Measurements from ENCODE around the gene CMTM7. TPM values are rescaled to one million over a fixed set of nuclear protein-coding genes. Genes with fewer than 3 reads are reported as not detected.

CMTM7 gene
- total RNA-seq, 1 donor from 2014 or later: 11.0 TPM

DNA sequence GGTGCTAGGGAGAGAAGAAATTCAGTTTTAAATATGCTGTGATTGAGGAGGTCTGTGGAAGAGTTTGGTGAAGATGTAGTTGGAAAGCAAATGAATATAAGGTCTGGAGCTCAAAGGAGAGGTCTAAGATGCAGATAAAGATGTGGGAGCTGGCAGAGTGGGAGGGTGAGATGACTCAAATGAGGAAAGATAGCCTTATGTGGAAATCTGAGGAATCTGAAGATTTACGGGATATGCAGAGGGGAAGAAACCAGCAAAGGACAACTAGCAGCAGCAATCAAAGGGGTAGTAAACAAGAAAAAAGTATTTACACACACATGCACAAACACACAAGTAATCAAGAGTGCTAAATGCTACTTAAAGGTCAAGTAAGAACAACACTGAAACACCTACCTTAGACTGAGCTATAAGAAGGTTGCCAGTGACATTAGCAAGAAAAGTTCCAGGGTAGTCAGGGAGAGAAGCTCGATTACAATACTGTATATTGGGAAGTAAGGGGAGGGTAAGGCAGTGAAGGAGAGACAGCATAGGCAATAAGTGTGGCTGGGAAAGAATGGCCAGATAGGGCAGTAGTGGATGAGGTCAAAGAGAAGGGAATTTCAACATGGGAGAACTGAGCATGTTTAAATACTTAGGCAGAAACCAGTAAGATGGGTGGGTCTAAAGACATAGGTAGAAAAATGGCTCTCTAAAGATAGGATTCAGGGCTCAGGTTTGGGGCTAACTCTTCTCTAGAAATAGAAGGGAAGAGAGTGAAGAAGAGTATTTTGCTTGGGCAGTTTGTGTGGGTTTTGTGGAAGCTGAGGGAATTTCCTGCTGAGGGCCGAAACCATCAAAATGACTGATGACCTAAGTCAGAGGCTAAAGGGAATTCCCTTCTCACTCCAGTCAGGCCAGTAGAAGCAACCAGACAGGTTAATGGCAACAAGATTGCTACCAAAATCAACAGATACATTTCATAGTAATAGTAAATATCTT, 102.1 kb downstream of the CMTM7 start:
- Histone ChIP-seq H3K27ac (no peak overlapping the region), H3K4me3 (no peak overlapping the region), H3K9me3 (no peaks in the 10 kb centered on the region), H3K36me3 (peaks cover 0 to 4% of the 10 kb centered on the region in 2 donors), H3K4me1 (peaks cover 46% of the 10 kb centered on the region), H3K27me3 (no peaks in the 10 kb centered on the region)
- intact Hi-C loops (cut with DNase I): no loop called here
- TF ChIP-seq, protein P1, sequence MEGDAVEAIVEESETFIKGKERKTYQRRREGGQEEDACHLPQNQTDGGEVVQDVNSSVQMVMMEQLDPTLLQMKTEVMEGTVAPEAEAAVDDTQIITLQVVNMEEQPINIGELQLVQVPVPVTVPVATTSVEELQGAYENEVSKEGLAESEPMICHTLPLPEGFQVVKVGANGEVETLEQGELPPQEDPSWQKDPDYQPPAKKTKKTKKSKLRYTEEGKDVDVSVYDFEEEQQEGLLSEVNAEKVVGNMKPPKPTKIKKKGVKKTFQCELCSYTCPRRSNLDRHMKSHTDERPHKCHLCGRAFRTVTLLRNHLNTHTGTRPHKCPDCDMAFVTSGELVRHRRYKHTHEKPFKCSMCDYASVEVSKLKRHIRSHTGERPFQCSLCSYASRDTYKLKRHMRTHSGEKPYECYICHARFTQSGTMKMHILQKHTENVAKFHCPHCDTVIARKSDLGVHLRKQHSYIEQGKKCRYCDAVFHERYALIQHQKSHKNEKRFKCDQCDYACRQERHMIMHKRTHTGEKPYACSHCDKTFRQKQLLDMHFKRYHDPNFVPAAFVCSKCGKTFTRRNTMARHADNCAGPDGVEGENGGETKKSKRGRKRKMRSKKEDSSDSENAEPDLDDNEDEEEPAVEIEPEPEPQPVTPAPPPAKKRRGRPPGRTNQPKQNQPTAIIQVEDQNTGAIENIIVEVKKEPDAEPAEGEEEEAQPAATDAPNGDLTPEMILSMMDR (IDR thresholded peaks at IDR 0.05): no peak
- TF ChIP-seq POLR2AphosphoS5 (IDR thresholded peaks at IDR 0.05; ENCODE audit: insufficient read depth in 1 of 2, low read depth in 1 of 2) (no peak), POLR2A (IDR thresholded peaks at IDR 0.05) (no peak)
- no peak for DNase-seq (ENCODE audit: extremely low spot score in 2 of 2)

DNA sequence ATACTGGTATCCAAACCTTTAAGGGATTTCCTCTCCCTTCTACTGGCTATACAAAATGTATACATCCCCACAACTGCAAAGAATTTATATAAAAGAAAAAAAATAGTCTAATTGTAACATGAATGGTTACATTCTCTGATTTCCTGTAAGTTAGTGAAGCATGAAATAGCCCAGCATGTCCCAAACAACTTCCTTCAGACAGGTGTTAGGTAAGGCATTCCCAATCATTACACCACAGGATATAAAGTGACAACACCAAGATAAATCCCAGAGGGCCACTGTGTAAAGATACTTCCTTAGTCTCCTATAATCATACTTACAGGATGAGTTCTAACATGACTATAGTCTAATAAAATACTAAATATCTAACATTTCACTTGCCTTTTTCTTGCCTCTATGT, 103.4 kb downstream of the CMTM7 start:
- Histone ChIP-seq H3K27me3 (no peaks in the 10 kb centered on the region), H3K27ac (no peak overlapping the region), H3K4me1 (peaks cover 48% of the 10 kb centered on the region), H3K9me3 (no peaks in the 10 kb centered on the region), H3K36me3 (peaks cover 0 to 4% of the 10 kb centered on the region in 2 donors), H3K4me3 (no peak overlapping the region)
- DNase-seq (ENCODE audit: extremely low spot score in 2 of 2): no peak
- intact Hi-C loops (cut with DNase I): no loop called here
- TF ChIP-seq POLR2A (IDR thresholded peaks at IDR 0.05) (no peak), POLR2AphosphoS5 (IDR thresholded peaks at IDR 0.05; ENCODE audit: insufficient read depth in 1 of 2, low read depth in 1 of 2) (no peak)
- TF ChIP-seq, protein P1 (IDR thresholded peaks at IDR 0.05): no peak

- no peaks in the 10 kb centered on the region for H3K9me3 ChIP-seq
- no peaks in the 10 kb centered on the region for H3K27me3 ChIP-seq
- DNase-seq (ENCODE audit: extremely low spot score in 2 of 2): no peak
- H3K4me3 ChIP-seq: no peak overlapping the region
- intact Hi-C loops (cut with DNase I): no loop called here
- no peak overlapping the region for H3K27ac ChIP-seq
- peaks cover 0 to 4% of the 10 kb centered on the region in 2 donors for H3K36me3 ChIP-seq
- TF ChIP-seq POLR2A (IDR thresholded peaks at IDR 0.05) (no peak), POLR2AphosphoS5 (IDR thresholded peaks at IDR 0.05; ENCODE audit: insufficient read depth in 1 of 2, low read depth in 1 of 2) (no peak)
- TF ChIP-seq, protein P1 (IDR thresholded peaks at IDR 0.05): no peak
- H3K4me1 ChIP-seq: peaks cover 54% of the 10 kb centered on the region
Observed at GRCh38 chr3:32495609-32496008, 104.0 kb downstream of the CMTM7 start.

DNA sequence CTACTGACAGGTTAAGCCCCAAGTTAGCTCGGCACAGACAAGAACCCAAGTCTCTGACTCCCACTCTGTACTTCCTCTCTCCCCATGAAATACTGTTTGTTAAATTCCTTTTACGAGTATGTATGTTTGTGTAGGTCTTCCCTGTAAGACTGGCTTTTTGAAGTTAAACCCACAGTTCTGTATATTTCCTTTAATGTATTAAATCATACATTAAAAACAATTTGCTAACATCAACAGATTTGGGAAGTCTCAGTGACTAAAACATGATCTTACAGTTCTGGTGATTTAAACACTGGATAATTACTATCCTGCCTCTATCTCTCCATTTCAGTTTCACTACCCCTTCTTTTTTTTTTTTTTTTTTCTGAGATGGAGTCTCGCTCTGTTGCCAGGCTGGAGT, 106.6 kb downstream of the CMTM7 start:
- Histone ChIP-seq H3K4me3 (no peak overlapping the region), H3K4me1 (peaks cover 52% of the 10 kb centered on the region), H3K9me3 (no peaks in the 10 kb centered on the region), H3K36me3 (no peaks in the 10 kb centered on the region), H3K27ac (no peak overlapping the region), H3K27me3 (no peaks in the 10 kb centered on the region)
- intact Hi-C loops (cut with DNase I): no loop called here
- DNase-seq (ENCODE audit: extremely low spot score in 2 of 2): no peak
- TF ChIP-seq POLR2AphosphoS5 (IDR thresholded peaks at IDR 0.05; ENCODE audit: insufficient read depth in 1 of 2, low read depth in 1 of 2): no peak
- TF ChIP-seq, protein P1 (IDR thresholded peaks at IDR 0.05): no peak
- TF ChIP-seq POLR2A (IDR thresholded peaks at IDR 0.05): no peak

DNA sequence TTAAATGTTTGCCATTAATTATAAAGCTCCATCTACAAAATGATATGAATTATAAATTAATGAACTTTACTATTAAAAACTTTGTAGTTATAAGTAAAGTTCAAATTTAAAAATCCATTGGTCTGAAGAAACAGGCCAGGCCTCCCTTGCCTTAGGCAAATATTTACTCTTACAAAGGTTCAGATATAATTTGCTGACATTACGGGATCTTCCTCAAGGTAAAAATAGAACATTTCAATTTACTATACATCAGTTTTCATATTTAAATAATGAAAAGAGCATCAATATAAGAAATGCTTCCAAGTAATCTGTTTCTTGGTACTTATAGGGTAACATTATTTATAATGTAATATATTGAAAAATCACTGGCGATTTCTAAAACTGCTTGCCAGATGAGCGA, 107.3 kb downstream of the CMTM7 start:
- no peaks in the 10 kb centered on the region for H3K27me3 ChIP-seq
- intact Hi-C loops (cut with DNase I): no loop called here
- no peak for DNase-seq (ENCODE audit: extremely low spot score in 2 of 2)
- H3K4me1 ChIP-seq: peaks cover 44% of the 10 kb centered on the region
- H3K9me3 ChIP-seq: no peaks in the 10 kb centered on the region
- H3K4me3 ChIP-seq: no peak overlapping the region
- H3K27ac ChIP-seq: no peak overlapping the region
- TF ChIP-seq POLR2A (IDR thresholded peaks at IDR 0.05) (no peak), POLR2AphosphoS5 (IDR thresholded peaks at IDR 0.05; ENCODE audit: insufficient read depth in 1 of 2, low read depth in 1 of 2) (no peak)
- TF ChIP-seq, protein P1 (IDR thresholded peaks at IDR 0.05): no peak
- H3K36me3 ChIP-seq: no peaks in the 10 kb centered on the region
